GM19397 (cell line): ENCODE results near the gene IL25.
"Not testable (repeated sequence)": the region's sequence is repeated elsewhere in the genome, so short reads cannot be mapped to it uniquely, and the experiment has no call there.

Experiments
- ATAC-seq: cut with Tn5 transposase; IDR thresholded peaks from one replicate; pipeline ENCODE4 v1.9.1; 2021; ENCODE audit warnings: mild to moderate bottlenecking, moderate library complexity; ENCODE audit not compliant: unreplicated experiment

The IL25 gene

DNA sequence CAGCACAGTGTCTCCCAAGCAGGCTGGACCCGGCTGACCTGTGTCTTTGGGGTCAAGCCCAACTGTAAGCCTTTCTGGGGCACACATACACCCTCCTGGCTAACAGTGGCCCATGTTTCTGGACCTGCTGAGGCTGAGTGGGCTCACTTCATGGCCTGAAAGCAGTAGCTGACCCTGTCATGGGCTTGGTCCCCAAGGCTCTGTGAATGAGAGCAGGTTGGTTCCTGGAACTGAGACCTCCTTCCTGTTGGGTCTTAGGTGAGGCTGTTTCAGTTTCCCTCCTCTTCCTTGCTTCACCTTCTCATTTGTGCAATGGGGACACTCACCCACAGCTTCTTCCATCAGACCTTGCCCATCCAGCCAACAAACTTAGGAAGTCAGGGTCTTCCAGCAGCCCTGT lies 744 bp upstream of the IL25 start:
- no peak for ATAC-seq

DNA sequence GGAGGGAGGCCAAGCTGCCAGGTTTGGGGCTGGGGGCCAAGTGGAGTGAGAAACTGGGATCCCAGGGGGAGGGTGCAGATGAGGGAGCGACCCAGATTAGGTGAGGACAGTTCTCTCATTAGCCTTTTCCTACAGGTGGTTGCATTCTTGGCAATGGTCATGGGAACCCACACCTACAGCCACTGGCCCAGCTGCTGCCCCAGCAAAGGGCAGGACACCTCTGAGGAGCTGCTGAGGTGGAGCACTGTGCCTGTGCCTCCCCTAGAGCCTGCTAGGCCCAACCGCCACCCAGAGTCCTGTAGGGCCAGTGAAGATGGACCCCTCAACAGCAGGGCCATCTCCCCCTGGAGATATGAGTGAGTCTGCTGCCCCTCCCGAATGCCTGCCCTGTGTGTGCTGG lies 432 bp downstream of the IL25 start:
- ATAC-seq = no peak

DNA sequence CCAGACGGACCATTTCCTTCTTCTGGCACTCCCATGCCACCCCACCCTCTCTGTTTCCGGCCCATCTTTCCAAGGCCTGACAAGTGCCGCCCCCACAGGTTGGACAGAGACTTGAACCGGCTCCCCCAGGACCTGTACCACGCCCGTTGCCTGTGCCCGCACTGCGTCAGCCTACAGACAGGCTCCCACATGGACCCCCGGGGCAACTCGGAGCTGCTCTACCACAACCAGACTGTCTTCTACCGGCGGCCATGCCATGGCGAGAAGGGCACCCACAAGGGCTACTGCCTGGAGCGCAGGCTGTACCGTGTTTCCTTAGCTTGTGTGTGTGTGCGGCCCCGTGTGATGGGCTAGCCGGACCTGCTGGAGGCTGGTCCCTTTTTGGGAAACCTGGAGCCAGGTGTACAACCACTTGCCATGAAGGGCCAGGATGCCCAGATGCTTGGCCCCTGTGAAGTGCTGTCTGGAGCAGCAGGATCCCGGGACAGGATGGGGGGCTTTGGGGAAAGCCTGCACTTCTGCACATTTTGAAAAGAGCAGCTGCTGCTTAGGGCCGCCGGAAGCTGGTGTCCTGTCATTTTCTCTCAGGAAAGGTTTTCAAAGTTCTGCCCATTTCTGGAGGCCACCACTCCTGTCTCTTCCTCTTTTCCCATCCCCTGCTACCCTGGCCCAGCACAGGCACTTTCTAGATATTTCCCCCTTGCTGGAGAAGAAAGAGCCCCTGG lies 3.1 kb downstream of the IL25 start:
- no peak for ATAC-seq

DNA sequence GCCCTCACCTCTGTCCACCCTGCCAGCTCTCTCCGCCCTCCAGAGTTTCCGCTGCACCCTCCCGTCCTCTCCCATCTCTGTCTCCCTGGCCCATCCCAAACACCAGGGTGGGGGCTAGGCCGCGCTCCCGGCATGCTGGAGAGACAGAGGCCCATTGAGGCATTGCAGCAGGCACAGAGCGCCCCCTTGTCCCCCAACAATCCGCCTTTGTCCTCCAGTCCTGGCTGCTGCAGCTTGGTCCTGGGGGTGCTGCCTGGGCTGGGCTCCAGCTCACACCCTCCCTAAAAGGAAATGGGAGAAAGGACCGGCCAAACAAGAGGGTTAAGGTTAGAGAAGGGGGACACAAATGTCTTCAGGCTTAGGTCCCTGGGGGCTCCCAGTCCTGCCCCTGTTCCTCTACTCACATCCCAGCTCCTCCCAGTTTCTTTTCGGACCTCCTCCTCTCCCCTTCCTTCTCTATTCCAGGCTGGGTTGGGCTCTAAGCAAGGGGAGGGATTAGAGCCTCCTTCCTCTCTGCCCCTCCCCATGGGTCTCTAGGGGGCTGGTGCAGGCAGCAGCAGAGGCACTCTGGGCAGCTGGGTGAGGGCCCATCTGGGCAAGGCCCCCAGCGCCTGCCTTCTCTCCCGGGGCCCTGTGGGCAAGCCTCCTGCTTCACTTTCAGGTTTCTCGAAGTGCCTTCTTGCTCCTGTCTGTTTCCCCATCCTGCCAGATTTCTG lies 4.0 kb downstream of the IL25 start, which contains the start of gene CMTM5:
CMTM5 (plus strand) TSS at position 565 of the 716 bp plus-strand sequence. CDS start 206 bp downstream, outside the sequence.
- ATAC-seq = no peak

DNA sequence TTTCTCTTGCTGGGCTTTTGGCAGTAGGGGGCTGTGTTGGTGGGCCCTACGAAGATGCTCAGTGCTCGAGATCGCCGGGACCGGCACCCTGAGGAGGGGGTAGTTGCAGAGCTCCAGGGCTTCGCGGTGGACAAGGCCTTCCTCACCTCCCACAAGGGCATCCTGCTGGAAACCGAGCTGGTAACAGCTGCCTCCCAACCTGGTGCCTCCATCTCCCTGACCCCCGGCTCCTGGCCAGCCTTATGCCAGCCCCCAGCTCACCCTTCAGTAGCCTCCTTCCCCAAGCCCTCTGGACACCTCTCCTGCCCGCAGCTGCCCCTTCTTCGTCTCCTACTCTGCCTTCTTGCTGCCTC lies 4.6 kb downstream of the IL25 start:
- no peak for ATAC-seq

DNA sequence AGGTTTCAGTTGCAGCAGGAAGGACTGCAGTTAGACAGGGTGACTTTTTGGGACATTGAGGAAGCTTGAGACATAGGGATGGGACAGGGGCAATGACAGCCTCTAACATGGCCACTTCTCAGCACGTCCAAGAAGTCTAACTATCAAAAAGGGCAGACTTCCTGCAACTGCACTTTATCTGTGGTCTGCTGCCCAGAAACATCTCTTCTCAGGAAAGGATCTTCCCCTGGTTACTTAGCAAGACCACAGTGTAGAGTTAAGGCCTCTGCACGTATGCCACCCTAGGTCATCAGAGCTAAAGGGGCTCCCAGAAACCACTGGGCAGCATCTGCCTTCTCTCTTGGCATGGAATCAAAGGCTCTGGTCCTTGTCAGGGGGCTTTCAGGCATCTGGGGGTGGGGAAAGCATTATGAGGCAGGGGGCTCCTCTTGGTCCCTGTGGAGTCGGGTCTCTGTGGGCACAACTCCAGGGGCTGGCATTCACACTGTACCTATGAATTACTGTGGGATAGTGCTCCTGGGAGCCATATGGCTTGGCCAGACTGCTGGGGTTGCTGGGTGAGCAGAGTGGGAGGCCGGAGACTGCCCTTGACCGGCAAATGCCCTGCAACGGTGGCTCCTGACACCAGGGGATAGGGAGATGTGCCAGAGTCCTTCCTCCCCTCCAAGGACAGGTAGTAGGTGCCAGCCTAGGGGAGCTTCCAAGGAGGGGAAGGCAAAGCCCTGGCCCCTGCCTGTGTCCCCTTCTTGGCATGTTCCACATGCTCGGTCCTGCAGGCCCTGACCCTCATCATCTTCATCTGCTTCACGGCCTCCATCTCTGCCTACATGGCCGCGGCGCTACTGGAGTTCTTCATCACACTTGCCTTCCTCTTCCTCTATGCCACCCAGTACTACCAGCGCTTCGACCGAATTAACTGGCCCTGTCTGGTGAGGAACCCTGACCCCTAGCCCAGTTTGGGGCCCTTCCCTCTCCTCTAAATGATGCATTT lies 5.3 kb downstream of the IL25 start:
- ATAC-seq = no peak

DNA sequence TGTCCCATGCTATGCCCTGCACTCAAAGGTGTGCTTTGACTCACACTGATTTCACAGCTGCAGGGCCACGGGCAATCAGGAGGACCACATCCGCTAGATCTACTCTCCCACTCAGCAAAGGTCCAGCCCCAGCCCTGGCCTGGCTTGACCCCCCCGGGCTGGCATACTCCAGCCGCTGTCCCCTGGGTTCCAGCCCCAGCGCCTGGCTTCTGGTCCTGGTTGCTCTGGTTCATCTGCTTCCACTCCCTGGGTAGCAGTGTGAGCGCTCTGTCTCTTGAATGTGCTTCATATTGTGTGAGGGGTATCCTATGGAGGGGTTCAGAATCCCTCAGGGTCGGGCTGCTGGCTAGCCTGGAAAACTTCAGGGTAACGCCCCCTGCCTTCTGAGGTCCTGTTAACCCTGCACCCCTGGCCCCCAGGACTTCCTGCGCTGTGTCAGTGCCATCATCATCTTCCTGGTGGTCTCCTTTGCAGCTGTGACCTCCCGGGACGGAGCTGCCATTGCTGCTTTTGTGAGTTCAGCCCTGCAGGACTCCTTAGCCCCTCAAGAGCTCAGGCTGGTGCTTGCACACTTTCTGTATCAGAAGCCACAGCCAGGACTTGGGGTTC lies 6.1 kb downstream of the IL25 start:
- no peak for ATAC-seq

DNA sequence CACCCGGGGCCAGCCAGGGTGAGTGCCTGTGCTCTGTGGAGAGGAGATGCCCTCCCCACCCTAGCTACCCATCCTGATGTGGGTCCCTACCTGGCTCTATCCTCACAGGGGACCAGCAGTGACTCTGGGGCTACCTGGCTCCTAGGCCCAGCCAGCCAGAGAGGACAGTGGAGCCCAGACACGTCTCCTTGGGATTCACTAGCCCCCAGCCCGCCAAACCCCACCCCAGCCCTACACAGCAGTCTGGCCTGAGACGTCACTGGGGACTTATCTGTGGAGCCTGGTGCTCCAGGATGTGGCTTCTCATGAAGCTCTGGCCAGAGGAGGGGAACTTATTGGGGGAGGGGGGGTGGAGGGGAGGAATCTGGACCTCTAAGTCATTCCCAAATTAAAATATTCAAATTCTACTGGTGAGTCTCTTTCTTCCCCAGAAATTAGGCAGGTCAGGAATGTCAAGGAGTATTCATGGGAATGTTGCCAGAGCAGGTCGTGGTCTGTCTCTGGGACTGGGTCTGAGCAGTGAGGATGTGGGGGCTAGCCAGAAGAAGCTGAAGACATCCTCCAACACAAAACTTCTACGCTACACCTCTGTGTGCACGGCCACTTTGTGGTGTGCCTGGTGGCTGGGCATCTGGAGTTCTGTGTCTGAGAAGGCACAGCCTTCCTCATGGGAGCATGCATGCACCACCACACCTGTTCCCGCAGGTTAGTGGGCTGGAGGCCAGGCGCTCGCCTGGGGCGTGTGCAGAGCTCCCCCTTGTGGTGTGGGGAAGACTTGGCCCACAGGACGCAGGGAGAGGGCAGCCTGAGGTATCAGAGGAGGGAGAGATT lies 7.0 kb downstream of the IL25 start:
- ATAC-seq = no peak

DNA sequence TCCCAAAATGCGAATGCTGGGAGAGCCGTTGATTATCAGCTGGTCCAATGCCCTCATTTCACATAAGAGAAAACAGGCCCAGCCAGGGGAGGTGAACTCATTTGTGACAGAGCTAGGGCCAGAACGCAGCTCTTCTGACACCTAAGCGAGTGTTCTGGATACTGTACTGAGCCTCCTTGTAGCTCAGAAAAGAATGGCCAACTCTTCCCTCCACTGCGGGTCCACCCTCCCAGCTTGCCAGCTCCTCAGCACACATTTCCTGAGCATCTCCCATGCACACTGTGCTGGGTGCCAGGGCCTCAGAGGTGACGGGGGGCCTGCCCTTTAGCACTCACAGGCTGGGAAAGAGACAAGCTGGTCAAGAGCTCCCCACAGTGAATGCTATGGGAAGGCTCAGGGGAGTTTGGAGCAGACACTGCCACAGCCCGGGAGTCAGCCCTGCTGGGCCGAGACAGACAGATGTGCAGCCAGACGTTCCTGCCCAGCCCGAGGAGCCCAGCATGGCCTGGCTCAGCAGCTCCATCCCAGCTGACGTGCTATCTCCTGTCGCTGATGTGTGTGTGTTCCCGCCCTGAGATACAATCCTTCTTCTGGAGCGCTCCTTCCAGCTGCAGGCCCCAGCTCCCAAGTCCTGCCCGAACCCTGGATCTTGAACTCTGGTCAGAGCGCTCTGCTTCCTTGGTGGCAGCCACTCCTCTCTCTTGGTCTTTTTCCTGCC lies 7.7 kb downstream of the IL25 start:
- ATAC-seq = no peak

DNA sequence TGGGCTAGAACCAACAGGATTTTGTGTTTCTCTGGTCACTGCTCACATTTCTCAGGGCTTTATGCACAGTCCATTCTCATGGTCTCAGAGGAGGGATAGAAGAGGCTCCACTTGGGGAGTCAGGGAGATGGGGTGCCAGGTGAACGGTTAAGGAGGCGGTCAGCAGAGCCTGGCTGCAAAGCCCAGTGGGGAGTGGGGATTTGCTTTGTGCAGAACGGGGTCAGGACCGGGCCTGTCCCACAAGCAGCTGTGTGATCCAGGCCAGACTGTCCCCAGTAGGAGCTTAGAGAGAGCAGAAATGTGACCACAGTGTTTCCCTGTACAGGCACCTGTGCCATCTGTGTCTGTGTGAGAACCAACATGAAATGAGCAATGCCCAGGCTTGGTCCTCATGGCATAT lies 8.4 kb downstream of the IL25 start:
- ATAC-seq = no peak

DNA sequence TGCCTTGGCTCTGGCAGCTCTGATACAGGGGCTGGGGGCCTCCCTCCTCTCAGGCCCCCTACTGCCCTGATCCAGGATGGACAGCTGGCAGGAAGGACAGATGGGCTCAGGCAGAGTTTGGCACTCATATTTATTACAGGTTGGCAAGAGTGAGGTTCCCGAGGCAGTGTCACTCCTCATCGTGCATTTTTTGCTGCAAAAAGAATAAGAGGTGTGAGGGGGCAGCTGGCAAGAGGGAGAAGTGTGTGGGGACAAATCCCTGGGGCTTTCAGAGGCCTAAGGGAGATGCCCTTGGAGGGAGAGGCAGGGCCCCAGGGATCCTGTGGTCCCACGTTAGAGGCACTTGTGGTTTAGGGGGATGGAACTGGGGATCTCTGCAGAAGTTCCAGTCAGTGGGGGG lies 9.3 kb downstream of the IL25 start:
- no peak for ATAC-seq

DNA sequence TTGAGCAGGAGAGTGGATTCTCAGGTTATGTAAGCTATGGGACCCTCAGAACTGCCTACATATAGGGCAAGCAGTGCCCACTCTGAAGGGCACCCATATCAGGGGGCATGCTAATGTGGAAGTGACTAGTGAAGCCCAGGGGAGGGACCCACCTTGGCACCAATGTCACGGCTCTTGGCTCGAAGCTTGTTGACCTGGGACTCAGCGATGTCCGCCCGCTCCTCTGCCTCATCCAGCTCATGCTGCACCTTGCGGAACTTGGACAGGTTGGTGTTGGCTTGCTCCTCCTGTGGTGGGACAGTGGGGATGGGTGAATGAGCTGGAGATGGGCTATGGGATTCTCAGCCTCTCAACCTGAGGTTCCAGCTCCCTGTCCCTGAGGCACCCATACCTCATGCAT lies 9.7 kb downstream of the IL25 start:
- ATAC-seq = no peak

DNA sequence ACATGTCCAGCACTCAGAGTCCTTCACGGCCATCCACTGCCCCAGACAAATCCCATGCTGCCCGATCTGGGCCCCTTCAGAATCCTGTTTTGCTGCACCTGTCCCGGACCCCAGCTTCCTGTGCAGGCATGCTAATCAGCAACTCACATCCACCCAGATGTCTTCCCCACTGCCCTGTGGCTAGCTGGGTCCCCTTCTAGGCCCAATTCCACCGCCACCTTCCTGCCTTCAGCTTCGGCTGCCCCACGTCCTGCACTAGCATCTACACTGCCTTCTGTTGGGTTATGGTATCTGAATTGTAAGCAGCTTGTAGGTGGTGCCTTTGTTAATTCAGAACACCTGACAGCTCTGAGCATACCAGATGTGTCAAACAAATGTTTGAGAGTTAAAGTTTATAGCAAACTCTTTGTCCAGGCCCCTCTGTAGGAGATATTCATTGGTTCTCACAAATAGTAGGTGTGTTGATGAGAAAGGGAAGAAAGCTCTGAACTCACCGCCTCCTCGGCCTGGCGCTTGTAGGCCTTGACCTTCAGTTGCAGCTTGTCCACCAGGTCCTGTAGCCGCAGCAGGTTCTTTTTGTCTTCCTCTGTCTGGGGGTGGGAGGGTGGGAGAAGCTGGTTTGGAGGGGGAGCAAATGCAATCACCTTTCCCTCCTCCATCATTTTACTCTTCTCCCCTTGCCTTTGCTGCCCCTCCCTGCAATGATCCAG lies 10.3 kb downstream of the IL25 start:
- ATAC-seq = no peak

DNA sequence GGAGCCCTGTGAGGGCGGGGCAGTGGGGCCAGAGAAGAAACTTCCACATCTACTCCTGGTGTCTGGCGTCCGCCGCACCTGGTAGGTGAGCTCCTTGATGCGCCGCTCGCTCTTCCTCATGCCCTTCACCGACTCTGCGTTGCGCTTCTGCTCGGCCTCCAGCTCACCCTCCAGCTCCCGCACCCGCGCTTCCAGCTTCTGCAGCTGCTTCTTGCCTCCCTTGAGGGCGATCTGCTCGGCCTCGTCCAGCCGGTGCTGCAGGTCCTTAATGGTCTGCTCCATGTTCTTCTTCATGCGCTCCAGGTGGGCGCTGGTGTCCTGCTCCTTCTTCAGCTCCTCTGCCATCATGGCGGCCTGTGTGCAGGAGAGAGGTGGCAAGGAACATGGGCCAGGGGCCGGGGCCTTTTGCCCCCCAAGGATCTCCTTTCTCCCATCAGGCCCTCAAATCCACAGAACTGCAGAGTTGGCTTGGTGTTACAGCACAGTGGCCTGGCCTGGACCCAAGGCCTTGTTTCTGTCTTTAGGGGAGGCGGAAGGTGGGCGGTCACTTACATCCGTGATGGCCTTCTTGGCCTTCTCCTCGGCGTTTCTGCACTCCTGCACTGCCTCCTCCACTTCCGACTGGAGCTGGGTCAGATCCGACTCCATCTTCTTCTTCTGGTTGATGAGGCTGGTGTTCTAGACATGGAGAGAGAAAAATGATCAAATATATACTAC lies 11.9 kb downstream of the IL25 start:
- ATAC-seq = no peak

DNA sequence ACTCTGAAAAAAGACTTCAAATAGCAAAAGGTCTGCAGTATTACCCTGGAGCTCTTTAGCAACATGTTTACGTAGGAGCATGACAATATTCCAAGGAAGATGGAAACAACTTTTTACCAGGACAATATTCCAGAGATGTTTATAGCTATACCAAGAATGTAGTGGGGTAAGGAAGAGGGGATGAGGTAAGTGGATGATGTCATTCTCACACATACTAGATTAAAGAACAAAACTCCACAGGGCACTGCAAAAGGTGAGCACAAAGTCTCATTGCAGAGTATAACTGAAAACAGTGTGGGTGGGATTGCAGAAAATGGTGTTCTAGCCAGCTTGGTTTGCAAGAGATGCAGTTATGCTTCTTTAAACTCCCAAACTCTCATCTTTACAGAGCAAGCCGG lies 12.6 kb downstream of the IL25 start:
- ATAC-seq = no peak

DNA sequence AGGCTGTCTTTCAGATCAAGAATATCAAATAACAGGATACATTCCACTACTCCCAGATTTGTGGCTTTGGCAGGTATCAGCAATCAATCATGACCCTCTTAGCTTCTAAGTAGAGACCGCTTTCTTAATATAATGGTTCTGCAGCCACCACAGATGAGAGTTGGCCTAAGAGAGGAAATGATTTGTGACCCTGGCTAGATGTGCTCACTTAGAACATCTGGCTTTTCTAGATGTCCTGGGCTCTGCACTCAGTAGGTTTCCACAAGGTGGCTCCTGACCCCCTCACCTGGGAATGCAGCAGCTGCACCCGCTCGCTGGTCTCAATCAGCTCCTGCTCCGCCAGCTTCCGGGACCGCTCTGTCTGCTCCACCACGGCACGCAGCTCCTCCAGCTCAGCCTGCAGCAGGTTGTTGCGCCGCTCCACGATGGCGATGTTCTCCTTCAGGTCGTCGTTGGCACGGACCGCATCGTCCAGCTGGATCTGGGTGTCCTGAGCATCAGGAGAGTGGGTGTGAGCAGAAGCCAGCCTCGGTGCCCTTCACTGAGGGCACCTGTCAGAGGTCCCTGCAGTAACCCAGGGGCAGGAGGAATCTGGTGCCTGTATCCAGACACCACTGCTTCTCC lies 13.1 kb downstream of the IL25 start:
- ATAC-seq = no peak

DNA sequence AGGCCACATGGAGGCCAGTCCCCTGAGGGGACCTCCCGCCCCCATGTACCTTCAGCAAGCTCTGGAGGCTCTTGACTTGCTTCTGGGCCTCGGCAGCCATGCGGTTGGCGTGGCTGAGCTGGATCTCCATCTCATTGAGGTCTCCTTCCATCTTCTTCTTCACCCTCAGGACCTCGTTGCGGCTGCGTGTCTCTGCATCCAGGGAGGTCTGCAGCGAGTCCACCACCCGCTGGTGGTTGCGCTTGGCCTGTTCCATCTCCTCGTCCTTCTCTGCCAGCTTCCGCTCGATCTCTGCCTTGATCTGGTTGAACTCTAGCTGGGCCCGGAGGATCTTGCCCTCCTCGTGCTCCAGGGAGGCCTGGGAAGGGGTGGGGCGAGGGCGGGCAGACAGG lies 13.7 kb downstream of the IL25 start:
- ATAC-seq = not testable (repeated sequence)

DNA sequence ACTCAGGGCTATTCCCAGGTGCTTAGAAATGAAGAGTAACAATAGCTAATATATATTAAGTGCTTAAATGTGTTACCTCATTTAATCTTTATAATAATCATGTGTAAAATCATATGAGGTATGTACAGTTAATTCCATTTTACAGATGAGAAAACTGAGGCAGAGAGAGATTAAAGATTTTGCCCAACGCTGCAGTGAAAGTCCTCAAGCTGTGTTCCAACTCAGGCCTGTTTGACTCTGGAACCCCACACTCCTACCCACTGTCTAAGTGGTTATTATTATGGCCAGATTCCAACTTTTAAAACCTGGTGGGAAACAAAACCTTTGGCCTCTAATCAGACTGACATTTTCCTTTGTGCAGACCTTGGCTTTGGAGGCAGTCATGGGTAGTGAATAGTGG lies 14.4 kb downstream of the IL25 start:
- ATAC-seq = no peak
